ENCODE measurements around the gene PALM.
"Not testable (repeated sequence)": the region's sequence is repeated elsewhere in the genome, so short reads cannot be mapped to it uniquely, and the experiment has no call there.

The PALM gene

GRCh38 chr19:663682-664117, 45.0 kb upstream of the PALM start:
- CTCF ChIA-PET, result interaction anchor here (0.5 to 1.5 kb wide), 4 partner anchors 15 to 112 kb away, joined by 3 to 6 read pairs (median 4); no protein-coding TSS in a partner anchor
- DNase-seq (ENCODE audit: extremely low spot score), result no peak
- POLR2A ChIA-PET, result interaction anchor here (0.6 to 1.8 kb wide), 13 partner anchors 9 to 132 kb away, joined by 3 to 9 read pairs (median 4); partner anchors contain the start of genes CDC34, FSTL3 and POLRMT

GRCh38 chr19:664913-665443, 43.8 kb upstream of the PALM start:
- TF ChIP-seq L3MBTL2 (conservative IDR thresholded peaks at IDR 0.05) (peak; percentile 82), ARNT (IDR thresholded peaks at IDR 0.05) (no peak), FOXK2 (IDR thresholded peaks at IDR 0.05) (no peak), ZNF384 (IDR thresholded peaks at IDR 0.05) (peak; percentile 85), TARDBP (IDR thresholded peaks at IDR 0.05) (no peak)
- ChIA-PET POLR2A (no interaction called here), CTCF (no interaction called here)
- peak; percentile 86 for DNase-seq (ENCODE audit: extremely low spot score)

More at GRCh38 chr19:663682-664117, 45.0 kb upstream of the PALM start:
- no peak for TF ChIP-seq ARNT (IDR thresholded peaks at IDR 0.05)
- TF ChIP-seq TARDBP (IDR thresholded peaks at IDR 0.05), result no peak
- TF ChIP-seq LEF1 (IDR thresholded peaks at IDR 0.05; ENCODE audit: borderline replicate concordance), result no peak
- TF ChIP-seq FOXA1 (IDR thresholded peaks at IDR 0.05), result no peak
- no peak for TF ChIP-seq CTBP1 (IDR thresholded peaks at IDR 0.05; ENCODE audit: borderline replicate concordance)

- CTCF ChIA-PET, result interaction anchor here (0.9 kb wide), 1 partner anchor 67 kb away, joined by 4 read pairs; no protein-coding TSS in a partner anchor
- POLR2A ChIA-PET, result interaction anchor here (1.0 kb wide), 1 partner anchor 14 kb away, joined by 5 read pairs; no protein-coding TSS in a partner anchor
- not testable (repeated sequence) for DNase-seq (ENCODE audit: extremely low spot score)
These were observed 41.7 kb upstream of the PALM start for GRCh38 chr19:666985-667573.

- not testable (repeated sequence) for DNase-seq (ENCODE audit: extremely low spot score)
- CTCF ChIA-PET, result interaction anchor here (1.3 kb wide), 1 partner anchor 68 kb away, joined by 4 read pairs; no protein-coding TSS in a partner anchor
- POLR2A ChIA-PET, result interaction anchor here (1.0 kb wide), 1 partner anchor 10 kb away, joined by 3 read pairs; no protein-coding TSS in a partner anchor
These were observed 39.9 kb upstream of the PALM start for GRCh38 chr19:668675-669434.

GRCh38 chr19:670609-671075, 38.1 kb upstream of the PALM start:
- ChIA-PET POLR2A (interaction anchor here (1.0 kb wide), 1 partner anchor 10 kb away, joined by 4 read pairs; no protein-coding TSS in a partner anchor), CTCF (interaction anchor here (0.6 kb wide), 1 partner anchor 96 kb away, joined by 3 read pairs; no protein-coding TSS in a partner anchor)
- TF ChIP-seq L3MBTL2 (conservative IDR thresholded peaks at IDR 0.05), result no peak
- TF ChIP-seq BHLHE40 (IDR thresholded peaks at IDR 0.05; ENCODE audit: borderline replicate concordance), result no peak
- no peak for TF ChIP-seq SUZ12 (IDR thresholded peaks at IDR 0.05)
- no peak for TF ChIP-seq NFRKB (IDR thresholded peaks at IDR 0.05)
- no peak for TF ChIP-seq ELF4 (IDR thresholded peaks at IDR 0.05)
- no peak for TF ChIP-seq FOXM1 (IDR thresholded peaks at IDR 0.05; ENCODE audit: borderline replicate concordance)
- no peak for TF ChIP-seq FOXA1 (IDR thresholded peaks at IDR 0.05)
- TF ChIP-seq CTBP1 (IDR thresholded peaks at IDR 0.05; ENCODE audit: borderline replicate concordance), result no peak
- no peak for TF ChIP-seq LEF1 (IDR thresholded peaks at IDR 0.05; ENCODE audit: borderline replicate concordance)
- no peak for TF ChIP-seq ARNT (IDR thresholded peaks at IDR 0.05)
- no peak for TF ChIP-seq TARDBP (IDR thresholded peaks at IDR 0.05)
- no peak for TF ChIP-seq HDGF (IDR thresholded peaks at IDR 0.05; ENCODE audit: borderline replicate concordance)
- peak; percentile 50 for DNase-seq (ENCODE audit: extremely low spot score)

- no peak for DNase-seq (ENCODE audit: extremely low spot score)
- ChIA-PET POLR2A (no interaction called here), CTCF (no interaction called here)
- no peak for TF ChIP-seq ZNF384 (IDR thresholded peaks at IDR 0.05)
- TF ChIP-seq FOXM1 (IDR thresholded peaks at IDR 0.05; ENCODE audit: borderline replicate concordance), result no peak
- no peak for TF ChIP-seq BHLHE40 (IDR thresholded peaks at IDR 0.05; ENCODE audit: borderline replicate concordance)
- no peak for TF ChIP-seq ELF4 (IDR thresholded peaks at IDR 0.05)
- no peak for TF ChIP-seq NFRKB (IDR thresholded peaks at IDR 0.05)
- no peak for TF ChIP-seq FOXK2 (IDR thresholded peaks at IDR 0.05)
- TF ChIP-seq SUZ12 (IDR thresholded peaks at IDR 0.05), result no peak
- no peak for TF ChIP-seq PKNOX1 (IDR thresholded peaks at IDR 0.05)
- no peak for TF ChIP-seq TARDBP (IDR thresholded peaks at IDR 0.05)
- TF ChIP-seq HDGF (IDR thresholded peaks at IDR 0.05; ENCODE audit: borderline replicate concordance), result no peak
- TF ChIP-seq FOXA1 (IDR thresholded peaks at IDR 0.05), result no peak
- no peak for TF ChIP-seq ARNT (IDR thresholded peaks at IDR 0.05)
- no peak for TF ChIP-seq SP1 (IDR thresholded peaks at IDR 0.05)
- no peak for TF ChIP-seq CTBP1 (IDR thresholded peaks at IDR 0.05; ENCODE audit: borderline replicate concordance)
- TF ChIP-seq LEF1 (IDR thresholded peaks at IDR 0.05; ENCODE audit: borderline replicate concordance), result no peak
These were observed 34.2 kb upstream of the PALM start for GRCh38 chr19:674282-675151.

- CTCF ChIA-PET, result no interaction called here
- DNase-seq (ENCODE audit: extremely low spot score), result no peak
- POLR2A ChIA-PET, result interaction anchor here (1.3 kb wide), 1 partner anchor 13 kb away, joined by 5 read pairs; the partner anchor contains the start of gene RNF126
- no peak for TF ChIP-seq SP1 (IDR thresholded peaks at IDR 0.05)
- TF ChIP-seq ELF4 (IDR thresholded peaks at IDR 0.05), result no peak
- no peak for TF ChIP-seq PKNOX1 (IDR thresholded peaks at IDR 0.05)
- no peak for TF ChIP-seq NFRKB (IDR thresholded peaks at IDR 0.05)
These were observed 32.8 kb upstream of the PALM start for GRCh38 chr19:676007-676338.
